ENCODE data around the gene CRIM1.

- TF ChIP-seq CTCF (IDR thresholded peaks at IDR 0.05) (no peak), POLR2A (IDR thresholded peaks at IDR 0.05) (no peak), POLR2AphosphoS5 (IDR thresholded peaks at IDR 0.05; ENCODE audit: insufficient read depth in 1 of 2, low read depth in 1 of 2) (no peak)
These were observed 18.2 kb upstream of the CRIM1 start for GRCh38 chr2:36337354-36337753.

Measured in vagina (tissue), 2 donors.